ENCODE results near the gene SFMBT1.

SFMBT1 gene

GRCh38 chr3:53045518-53046170 is at the start of gene SFMBT1:
TSS of gene SFMBT1 (minus strand) at chr3:53046073. CDS start at chr3:52969128, 76,945 bp downstream.
- DNase-seq (ENCODE audit: low read depth) = peak; percentile 33

DNA sequence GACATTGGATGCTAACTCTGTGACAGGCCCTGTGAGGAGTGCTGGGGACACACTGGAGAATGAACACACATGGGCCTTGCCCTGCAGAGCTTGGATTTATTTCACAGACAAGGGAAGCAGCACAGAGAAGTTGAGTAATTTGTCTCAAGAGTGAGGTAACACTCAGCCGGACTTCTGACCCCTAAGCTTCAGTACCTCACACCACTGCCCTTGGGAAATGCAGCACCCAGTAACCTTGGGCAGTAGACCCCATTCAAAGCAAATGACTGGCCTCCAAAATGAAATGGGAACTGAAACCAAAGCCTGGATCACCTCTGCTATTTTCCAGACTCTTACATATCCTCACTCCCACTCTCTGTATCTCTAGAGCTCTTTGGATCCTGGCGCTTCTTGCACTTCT is 47.1 kb upstream of the SFMBT1 start:
- no peak for DNase-seq (ENCODE audit: low read depth)

- DNase-seq (ENCODE audit: low read depth) = no peak
Measured at GRCh38 chr3:53092216-53092615, 46.3 kb upstream of the SFMBT1 start.

DNA sequence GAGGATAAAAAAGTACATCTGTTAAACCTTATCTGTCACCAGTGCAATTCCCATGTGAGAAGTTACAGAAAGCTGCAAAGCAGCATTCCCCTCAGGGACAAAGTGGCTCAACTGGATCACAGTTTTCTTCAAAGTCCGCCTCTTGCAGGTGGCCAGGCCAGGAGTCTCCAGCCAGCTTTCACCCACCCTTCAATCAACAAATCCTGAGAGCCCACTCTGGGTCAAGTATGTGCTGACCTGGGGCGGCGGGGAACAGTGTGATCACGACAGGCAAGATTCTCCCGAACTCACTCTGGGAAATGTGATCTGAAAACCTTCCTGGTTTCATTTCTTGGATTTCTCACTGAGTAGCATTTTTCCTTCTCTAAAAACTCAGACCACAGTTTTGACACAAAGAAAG is 45.1 kb upstream of the SFMBT1 start:
- DNase-seq (ENCODE audit: low read depth) = no peak

- DNase-seq (ENCODE audit: low read depth) = no peak
Measured at GRCh38 chr3:53089511-53089910, 43.6 kb upstream of the SFMBT1 start.

- DNase-seq (ENCODE audit: low read depth) = no peak
Measured at GRCh38 chr3:53085476-53085875, 39.6 kb upstream of the SFMBT1 start.

DNA sequence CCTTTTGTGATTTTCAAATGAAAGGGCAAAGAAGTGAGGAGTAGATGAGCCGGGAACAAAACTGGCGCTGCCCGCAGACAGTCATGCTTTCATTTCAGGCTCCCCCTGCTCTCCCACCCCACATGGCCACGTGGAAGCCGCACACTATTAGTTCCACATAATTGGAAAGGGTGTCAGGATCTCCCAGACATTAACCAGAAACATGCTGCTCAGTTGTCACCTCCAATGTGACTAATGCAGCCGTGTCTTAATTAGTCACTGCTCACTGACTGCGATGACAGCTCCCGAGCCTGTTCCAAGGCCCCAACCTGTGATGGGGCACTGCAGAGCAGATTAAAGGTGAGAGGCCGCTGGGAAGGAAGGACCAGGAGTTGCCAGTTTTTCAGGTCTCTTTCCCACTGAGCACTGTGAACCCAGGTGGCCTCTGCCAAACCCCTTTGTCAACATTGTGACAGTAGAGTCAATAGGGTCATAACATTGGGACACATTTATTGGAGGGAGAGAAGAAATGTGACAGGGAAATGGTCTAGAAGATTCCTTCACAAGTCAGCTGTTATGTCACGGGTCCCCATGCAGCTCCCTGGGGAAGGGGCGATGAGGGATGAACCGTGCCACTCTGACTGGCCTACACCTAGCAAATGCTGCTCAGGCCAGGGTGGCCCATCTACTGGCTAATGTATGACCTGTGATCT is 38.6 kb upstream of the SFMBT1 start:
- DNase-seq (ENCODE audit: low read depth) = no peak

- no peak for DNase-seq (ENCODE audit: low read depth)
Measured at GRCh38 chr3:53083949-53084309, 38.1 kb upstream of the SFMBT1 start.

DNA sequence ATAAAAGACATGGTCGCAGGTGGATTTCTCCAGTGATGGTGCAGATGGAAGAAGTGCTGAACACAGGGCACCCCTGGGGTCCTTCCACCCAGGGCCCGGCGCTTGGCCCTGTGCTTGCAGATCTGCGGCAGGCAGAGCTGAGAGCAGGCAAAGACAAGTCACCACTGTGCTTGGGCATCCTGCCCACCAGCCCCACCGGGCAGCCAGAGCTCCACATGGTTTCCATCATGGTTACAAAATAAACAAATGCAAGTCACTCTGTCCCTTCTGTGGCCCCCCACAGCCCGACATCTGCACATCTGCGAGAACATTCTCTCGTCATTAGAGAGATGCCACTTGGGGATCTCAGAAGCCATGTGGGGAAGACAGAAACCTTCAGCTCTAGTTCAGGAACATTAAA is 37.6 kb upstream of the SFMBT1 start:
- peak; percentile 27 for DNase-seq (ENCODE audit: low read depth)

- no peak for DNase-seq (ENCODE audit: low read depth)
Measured at GRCh38 chr3:53082736-53083135, 36.9 kb upstream of the SFMBT1 start.

- DNase-seq (ENCODE audit: low read depth) = no peak
Measured at GRCh38 chr3:53081318-53081717, 35.4 kb upstream of the SFMBT1 start.

- DNase-seq (ENCODE audit: low read depth) = no peak
Measured at GRCh38 chr3:53080612-53081205, 34.8 kb upstream of the SFMBT1 start.

DNA sequence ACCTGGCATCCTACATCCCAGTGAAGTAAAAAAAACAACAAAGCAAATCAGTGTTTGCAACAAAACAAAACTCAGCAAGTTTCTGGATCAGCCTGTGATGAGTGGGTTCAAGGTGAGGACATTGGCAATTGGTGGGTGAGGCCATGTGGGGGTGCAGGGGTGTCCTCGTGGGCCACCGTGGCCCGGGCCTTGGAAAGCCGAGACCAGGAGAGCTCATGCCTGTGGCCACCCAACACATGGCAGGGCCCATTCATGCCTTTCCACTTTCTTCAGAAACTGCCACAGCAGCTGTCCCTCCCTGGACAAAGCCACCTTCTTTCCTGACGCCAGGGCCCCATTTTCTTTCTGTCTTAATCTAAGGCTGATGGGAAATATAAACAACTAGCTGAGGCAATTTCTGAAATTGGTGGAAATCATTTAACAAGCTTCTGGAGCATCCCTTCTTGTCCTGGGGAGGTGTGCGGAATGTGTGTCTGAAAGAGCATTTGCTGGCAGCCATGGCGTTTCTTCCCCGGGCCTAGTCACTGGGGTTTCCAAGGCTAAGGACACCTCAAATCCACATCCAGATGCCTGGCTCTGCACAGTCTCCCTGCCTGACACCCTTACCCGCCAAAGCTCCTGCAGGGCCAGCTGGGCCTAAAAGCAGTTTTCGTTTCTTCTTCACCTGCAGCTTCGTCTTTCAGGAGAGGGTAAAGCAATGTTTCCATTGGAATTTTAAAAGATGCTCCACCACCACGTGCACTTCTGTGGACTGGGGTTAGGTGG is 34.1 kb upstream of the SFMBT1 start:
- DNase-seq (ENCODE audit: low read depth) = no peak

DNA sequence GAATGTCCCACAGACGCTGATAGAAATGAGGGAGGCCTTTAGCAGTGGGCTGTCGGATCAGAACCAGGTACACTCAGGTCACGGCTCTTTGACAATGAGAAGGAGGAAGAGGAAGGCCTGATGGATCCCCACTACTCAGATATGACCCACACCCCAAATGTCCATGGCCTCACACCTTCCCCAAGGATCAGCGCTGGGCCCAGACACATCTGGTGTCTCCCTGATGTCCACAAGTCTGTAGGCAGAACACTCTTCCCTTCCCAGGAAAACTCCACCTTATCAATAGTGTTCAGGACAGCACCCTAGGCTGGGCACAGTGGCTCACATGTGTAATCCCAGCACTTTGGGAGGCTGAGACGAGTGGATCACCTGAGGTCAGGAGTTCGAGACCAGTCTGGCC is 33.3 kb upstream of the SFMBT1 start:
- DNase-seq (ENCODE audit: low read depth) = no peak

DNA sequence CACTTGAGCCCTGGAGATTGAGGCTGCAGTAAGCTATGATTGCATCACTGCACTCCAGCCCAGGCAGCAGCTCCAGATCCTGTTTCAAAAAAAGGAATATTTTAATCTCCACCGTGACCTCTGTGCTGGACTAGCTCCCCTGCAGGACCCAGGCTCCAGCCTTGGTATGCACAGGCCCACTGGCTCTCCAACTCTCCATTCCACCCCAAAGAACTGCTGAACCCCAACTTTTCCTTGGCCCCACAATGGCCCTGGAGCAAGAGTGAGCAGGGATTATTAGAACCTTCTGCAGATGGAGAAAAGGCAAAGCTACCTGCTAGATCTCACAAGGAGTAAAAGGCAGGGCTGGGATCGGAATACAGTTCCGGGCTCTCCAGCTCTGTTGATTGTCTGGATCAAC is 32.8 kb upstream of the SFMBT1 start:
- DNase-seq (ENCODE audit: low read depth) = no peak

- no peak for DNase-seq (ENCODE audit: low read depth)
Measured at GRCh38 chr3:53077476-53078220, 31.8 kb upstream of the SFMBT1 start.

DNA sequence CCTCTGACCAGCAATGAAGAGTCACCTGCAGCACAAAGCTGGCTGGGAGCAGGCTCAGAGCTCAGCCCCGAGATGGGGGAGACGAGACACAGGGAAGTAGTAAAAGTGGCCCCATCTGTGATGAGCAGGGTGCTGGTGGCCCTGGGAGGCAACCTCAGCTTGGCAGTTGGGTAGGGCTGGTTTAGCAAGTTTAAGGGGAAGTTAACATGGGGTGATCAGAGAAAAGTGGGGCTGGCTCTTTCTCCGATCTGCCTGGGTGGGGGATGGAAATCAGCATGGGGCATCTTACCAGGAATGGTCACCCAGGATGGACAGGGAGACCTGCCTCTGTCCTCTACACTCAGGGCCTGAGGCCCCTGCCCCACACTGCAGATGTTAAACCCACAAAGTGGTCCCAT is 29.9 kb upstream of the SFMBT1 start:
- no peak for DNase-seq (ENCODE audit: low read depth)

DNA sequence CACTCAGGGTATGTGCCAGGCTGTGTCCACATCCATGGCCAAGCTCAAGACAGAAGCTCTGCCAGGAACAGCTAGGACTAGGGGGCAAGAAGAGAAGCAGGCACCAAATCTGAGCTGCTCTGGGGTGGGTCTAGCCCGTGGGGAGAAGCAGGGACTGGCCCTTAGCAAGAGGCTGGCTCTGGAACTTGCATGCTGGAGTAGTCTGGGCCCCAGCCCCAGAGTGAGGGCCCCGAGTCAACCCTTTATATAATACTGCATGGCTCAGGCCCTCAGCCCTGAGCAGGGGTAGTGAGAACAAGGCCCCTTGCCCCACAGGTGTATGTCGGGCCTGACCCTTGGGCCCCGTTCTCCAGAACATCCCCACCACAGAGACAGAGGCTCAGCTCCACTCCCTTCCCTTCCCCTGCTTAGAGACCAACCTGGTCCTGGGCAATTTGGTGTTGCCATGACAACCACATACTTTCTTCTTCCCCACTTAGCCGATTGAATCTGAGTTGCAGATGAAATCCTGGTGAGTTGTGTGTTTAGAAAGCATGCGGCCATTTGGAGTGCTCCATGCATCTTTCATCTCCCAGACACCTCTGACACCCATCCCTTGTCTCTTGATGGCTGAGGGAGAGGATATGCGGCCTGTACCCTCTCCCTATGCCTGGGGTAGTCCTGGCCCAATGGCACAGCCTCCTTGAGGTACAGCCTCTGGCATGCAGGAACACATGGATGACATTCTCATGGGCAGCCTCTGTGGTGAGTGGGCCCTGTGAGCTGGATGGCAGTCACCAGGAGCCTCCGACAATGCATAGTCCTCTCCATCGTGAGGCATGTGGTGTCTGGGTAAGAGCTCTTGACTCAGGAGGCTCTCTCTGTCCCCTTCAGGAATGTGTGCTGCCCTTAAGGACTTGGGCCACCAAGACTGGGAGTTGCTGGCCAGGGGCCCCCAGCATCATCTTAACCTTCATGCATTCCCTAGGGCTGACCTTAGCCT is 29.2 kb upstream of the SFMBT1 start:
- DNase-seq (ENCODE audit: low read depth) = no peak

GRCh38 chr3:53074366-53074696 is 28.5 kb upstream of the SFMBT1 start:
- no peak for DNase-seq (ENCODE audit: low read depth)

DNA sequence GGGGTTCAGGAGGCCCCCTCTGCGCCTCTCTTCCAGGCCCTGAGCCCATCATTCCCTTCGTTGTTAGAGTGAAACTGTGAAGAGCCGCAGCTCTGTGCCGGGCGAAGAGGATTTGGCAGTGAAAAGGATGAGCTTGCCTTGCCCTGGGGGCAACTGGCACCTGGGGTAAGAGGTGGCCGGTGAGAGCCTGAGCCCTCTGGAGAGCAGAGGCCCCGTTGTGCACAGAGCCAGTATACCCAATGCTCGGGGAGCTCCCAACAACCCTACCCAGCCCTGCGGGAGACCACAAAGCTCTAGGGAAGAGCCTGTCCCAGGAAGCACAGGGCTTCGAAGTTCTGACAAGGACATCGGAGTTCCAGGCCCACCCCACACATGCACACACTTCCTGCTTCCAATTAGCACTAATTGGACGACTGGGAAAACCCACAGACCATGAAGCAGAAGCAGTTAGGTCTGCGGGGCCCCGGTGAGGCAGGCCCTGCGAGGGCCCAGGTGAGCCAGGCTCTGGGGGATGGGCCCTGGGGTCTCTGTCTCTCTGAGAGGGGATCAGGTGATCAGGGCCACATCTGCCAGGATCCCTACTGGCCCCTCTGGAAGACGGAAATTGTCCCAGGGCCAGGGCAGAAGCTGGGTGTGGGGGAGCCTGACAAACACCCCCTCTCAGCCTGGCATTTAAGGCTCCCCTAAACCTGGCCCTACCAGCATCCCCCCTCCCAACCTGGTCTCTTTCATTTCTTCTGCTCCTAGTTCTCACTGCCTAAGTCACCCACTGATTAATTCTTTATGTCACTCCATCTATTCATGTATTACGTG is 27.9 kb upstream of the SFMBT1 start:
- no peak for DNase-seq (ENCODE audit: low read depth)

Data from stromal cell of bone marrow (primary cell).